ENCODE data around the gene DGKI. TPM values are rescaled to one million over a fixed set of nuclear protein-coding genes. Genes with fewer than 3 reads are reported as not detected.

Gene DGKI
- total and polyA plus RNA-seq, 11 donors, result 0.36 to 4.6 (median 1.0) TPM

DNA sequence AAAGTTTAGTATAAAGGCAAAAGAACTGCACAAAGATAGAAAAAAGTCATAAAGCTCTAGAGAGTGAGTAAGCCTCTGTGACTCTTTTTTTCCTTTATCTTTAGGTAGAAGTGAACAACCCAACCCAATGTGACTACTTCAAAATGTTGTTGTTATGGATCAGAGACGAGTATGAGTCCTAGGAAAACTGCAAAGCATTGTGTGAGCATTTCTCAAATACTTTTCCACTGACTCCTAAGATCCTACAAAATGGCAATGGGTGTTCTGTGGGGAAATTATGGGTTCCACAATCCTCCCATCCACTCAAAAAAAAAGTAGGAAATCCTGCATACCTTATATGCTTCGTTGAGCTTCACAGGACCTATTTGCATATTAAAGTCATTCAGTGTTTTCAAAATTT lies 177.1 kb downstream of the DGKI start:
- H3K4me1 ChIP-seq, result peaks cover 0 to 6% (median 0%) of the 10 kb centered on the region in 12 donors
- H3K4me3 ChIP-seq, result no peak overlapping the region
- DNase-seq (no peak), ATAC-seq (no peak)
- intact Hi-C loops (cut with DNase I), result no loop called here
- no peaks in the 10 kb centered on the region for H3K36me3 ChIP-seq
- H3K27me3 ChIP-seq, result no peaks in the 10 kb centered on the region
- H3K27ac ChIP-seq, result no peak overlapping the region
- 54 to 64% (median 59%) methylated on average over 2 of the region's 2 CpGs for WGBS, 4 donors
- TF ChIP-seq POLR2A (IDR thresholded peaks at IDR 0.05), result no peak
- TF ChIP-seq, protein P1, sequence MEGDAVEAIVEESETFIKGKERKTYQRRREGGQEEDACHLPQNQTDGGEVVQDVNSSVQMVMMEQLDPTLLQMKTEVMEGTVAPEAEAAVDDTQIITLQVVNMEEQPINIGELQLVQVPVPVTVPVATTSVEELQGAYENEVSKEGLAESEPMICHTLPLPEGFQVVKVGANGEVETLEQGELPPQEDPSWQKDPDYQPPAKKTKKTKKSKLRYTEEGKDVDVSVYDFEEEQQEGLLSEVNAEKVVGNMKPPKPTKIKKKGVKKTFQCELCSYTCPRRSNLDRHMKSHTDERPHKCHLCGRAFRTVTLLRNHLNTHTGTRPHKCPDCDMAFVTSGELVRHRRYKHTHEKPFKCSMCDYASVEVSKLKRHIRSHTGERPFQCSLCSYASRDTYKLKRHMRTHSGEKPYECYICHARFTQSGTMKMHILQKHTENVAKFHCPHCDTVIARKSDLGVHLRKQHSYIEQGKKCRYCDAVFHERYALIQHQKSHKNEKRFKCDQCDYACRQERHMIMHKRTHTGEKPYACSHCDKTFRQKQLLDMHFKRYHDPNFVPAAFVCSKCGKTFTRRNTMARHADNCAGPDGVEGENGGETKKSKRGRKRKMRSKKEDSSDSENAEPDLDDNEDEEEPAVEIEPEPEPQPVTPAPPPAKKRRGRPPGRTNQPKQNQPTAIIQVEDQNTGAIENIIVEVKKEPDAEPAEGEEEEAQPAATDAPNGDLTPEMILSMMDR (IDR thresholded peaks at IDR 0.05), result no peak
- H3K9me3 ChIP-seq, result no peaks in the 10 kb centered on the region

DNA sequence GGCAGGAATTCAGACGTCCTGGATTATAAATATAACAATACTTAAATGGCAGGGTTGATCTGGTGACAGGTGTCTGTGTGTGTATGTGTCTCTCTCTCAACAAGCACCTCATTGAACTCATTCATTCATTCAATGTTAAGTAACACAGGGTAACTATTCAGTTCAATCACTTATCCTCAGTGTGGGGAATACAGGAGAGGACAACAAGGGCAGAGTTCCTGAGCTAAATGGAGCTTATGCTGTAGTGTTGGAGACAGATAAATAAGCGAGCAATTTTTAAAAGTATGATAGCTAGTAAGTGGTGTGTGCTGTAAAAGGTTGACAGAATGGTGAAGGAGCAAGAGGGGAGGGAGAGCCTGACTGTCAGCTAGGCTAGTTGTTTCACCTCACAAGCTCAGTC lies 178.4 kb downstream of the DGKI start:
- TF ChIP-seq, protein P1 (IDR thresholded peaks at IDR 0.05), result no peak
- no peak for TF ChIP-seq POLR2A (IDR thresholded peaks at IDR 0.05)
- no peak overlapping the region for H3K4me3 ChIP-seq
- H3K27me3 ChIP-seq, result no peaks in the 10 kb centered on the region
- WGBS, 4 donors, result 35 to 47% (median 38%) methylated on average over 2 of the region's 2 CpGs
- ATAC-seq, result peak in 3 of 4 donors; percentile 42 to 65 (median 50)
- no peaks in the 10 kb centered on the region for H3K9me3 ChIP-seq
- H3K36me3 ChIP-seq, result no peaks in the 10 kb centered on the region
- no peak for DNase-seq
- intact Hi-C loops (cut with DNase I), result no loop called here
- peaks cover 0 to 6% (median 0%) of the 10 kb centered on the region in 12 donors for H3K4me1 ChIP-seq
- H3K27ac ChIP-seq, result no peak overlapping the region

DNA sequence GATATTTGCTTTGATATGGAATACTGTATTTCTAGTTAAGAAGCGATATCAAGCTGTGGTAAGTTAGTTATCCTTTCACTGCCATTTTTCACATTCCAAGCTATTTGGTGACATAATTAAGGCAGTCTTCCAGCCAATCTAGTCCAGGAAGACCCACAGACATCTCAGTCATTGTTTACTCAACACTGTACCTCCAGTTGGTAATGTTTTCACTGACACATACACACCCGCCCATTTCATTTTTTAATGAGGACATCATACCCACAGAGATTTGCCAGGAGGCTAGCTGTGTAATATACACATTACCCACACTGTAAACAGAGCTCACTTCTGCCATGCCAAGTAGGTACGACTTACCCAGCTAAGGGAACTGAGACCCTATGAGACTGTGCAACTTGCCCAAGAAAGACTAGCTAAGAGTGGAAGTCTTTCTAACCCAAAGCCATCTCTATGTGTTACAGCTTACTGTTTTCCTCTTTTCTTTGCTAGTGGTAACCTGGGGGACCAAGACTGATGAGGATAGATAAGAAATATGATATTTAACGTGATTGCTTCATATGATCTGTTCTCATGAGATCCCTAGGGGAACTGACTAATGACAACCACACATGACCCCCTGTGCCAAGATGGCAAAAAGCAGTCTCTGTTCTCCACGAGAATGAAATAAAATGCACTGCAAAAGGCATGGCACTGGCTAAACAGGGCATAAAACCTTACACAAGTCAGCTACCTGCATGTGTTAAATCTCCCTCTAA lies 179.0 kb downstream of the DGKI start:
- 73 to 82% (median 76%) methylated on average over 5 of the region's 5 CpGs for WGBS, 4 donors
- DNase-seq, result no peak
- intact Hi-C loops (cut with DNase I), result no loop called here
- Histone ChIP-seq H3K27me3 (no peaks in the 10 kb centered on the region), H3K27ac (no peak overlapping the region), H3K36me3 (no peaks in the 10 kb centered on the region), H3K9me3 (no peaks in the 10 kb centered on the region), H3K4me1 (peaks cover 0 to 6% (median 0%) of the 10 kb centered on the region in 12 donors), H3K4me3 (no peak overlapping the region)
- TF ChIP-seq, protein P1 (IDR thresholded peaks at IDR 0.05), result no peak
- TF ChIP-seq POLR2A (IDR thresholded peaks at IDR 0.05), result no peak
- ATAC-seq, result peak in 1 of 4 donors; percentile 26

DNA sequence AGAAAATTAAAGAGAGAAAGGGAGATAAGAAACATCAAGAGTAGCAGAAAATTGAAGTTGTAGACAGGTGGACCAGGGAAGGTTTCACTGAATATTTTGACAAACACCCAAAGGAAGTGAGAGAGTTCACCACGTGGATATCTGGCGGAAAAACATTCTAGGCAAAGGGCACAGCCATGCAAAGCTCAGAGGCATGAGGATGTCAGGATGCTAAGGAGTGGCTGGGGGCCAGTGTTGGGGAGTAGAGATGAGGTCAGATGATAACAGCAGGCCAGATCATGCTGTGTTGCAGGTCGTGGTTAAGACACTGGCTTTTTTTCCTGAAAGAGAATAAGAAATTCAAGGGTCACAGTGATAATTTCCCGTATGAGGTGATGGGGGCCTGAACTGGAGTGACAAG lies 181.9 kb downstream of the DGKI start:
- ATAC-seq (no peak), DNase-seq (no peak)
- Histone ChIP-seq H3K4me1 (no peaks in the 10 kb centered on the region), H3K27me3 (no peaks in the 10 kb centered on the region), H3K9me3 (no peaks in the 10 kb centered on the region), H3K27ac (no peak overlapping the region), H3K36me3 (no peaks in the 10 kb centered on the region), H3K4me3 (no peak overlapping the region)
- WGBS, 4 donors, result 37 to 48% (median 39%) methylated on average over 4 of the region's 4 CpGs
- intact Hi-C loops (cut with DNase I), result loop anchor here in 1 of 10 donors (5.0 kb wide), 1 partner anchor 342 kb away; no protein-coding TSS in a partner anchor
- no peak for TF ChIP-seq POLR2A (IDR thresholded peaks at IDR 0.05)
- TF ChIP-seq, protein P1 (IDR thresholded peaks at IDR 0.05), result no peak
